Inferior parietal cortex (tissue), 1 donor: ENCODE results near the gene DMTF1.
"Not testable (repeated sequence)": the region's sequence is repeated elsewhere in the genome, so short reads cannot be mapped to it uniquely, and the experiment has no call there.

ENCODE experiments used
- DNase-seq: peaks from one replicate; pipeline ENCODE4 v3.0.0-alpha.2; 2016; ENCODE audit errors: extremely low spot score

The DMTF1 gene

DNA sequence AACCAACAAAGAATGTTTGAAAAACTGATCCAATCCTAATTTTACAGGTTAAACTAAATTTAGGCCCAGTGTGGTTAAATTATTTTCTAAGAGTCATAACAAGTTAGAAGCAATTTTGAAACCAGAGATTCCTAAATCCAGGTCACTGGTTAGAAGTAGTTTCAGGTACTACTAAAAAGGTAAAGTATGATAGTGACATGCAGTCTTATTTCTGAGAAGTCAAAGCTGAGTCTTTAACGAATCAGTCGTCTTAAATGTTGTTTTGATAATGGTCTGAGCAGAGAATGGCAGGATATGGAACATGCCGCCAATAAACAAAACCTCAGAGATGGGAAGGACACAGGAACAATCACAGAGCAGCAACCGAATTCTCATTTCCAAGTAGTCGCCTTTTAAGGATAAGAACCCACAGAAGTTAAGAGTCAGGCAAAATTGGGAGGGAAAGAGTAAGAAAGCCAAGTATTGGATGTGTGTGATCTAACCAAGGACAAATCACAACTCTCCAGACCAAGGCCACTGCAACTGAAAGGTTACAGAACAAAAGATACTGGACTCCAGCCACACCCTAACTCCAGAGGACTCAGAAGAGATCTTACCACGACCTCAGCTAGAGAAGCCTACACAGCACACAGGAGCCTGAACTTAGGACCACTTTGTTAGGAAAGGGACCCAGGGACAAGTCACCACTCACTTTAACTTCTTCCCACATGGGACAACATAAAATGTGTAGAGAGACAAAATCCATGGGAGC lies 47.6 kb downstream of the DMTF1 start:
- no peak for DNase-seq

DNA sequence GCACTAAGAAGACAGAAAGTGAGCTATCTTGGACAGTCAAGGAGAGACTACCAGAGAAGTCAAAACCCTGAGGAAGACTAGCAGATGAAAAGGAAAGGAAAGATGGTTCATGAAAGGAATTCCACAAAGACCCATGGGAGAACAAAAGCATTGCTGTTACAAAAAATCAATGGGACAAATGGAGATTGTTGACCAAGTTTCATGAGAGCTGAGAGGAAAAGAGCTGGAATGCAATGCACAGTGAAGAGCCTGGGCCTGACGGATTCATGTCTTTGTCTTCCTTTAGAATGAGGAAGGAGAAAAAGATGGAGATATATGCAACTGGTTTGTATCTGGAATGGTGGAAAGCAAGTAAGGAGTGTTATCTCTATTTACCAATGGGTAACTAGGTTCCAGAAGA lies 50.0 kb downstream of the DMTF1 start:
- DNase-seq: no peak

DNA sequence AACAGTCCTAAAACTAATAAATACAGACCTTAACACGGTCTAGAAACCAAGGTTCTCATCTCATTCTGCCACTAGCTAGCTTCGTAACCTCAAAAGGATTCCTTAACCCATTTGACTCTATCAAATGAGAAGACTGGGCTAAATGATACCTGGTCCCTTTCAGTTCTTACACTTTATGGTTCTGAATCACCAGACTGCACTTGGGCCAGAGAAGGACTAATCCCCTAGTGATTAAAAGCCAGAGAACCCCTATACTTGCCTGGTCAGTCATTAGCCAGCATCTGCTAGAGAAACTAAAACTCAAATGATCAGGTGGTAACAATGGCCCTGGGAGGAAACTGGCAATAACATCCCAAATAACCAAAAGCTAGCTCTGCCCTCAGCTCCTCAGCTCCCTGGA lies 50.5 kb downstream of the DMTF1 start:
- no peak for DNase-seq

DNA sequence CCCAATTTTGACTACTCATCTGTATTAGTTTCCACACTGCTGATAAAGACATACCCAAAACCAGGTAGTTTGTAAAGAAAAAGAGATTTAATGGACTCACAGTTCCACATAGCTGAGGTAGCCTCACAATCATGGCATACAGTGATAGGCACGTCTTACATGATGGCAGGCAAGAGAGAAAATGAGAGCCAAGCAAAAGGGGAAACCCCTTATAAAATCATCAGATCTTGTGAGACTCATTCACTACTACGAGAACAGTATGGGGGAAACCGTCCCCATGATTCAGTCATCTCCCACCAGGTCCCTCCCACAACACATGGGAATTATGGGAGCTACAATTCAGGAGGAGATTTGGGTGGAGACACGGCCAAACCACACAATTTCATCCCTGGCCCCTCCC lies 51.7 kb downstream of the DMTF1 start:
- DNase-seq: not testable (repeated sequence)

DNA sequence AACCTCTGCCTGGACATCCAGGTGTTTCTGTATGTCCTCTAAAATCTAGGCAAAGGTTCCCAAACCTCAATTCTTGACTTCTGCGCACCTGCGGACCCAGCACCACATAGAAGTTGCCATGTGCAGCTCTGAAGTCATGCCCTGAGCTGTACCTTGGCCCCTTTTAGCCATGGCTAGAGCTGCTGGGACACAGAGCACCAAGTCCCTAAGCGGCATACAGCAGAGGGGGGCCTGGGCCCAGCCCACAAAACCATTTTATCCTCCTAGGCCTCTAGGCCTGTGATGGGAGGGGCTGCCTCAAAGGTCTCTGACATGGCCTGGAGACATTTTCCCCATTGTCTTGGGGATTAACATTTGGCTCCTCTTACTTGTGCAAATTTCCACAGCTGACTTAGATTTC lies 52.7 kb downstream of the DMTF1 start:
- DNase-seq: no peak

DNA sequence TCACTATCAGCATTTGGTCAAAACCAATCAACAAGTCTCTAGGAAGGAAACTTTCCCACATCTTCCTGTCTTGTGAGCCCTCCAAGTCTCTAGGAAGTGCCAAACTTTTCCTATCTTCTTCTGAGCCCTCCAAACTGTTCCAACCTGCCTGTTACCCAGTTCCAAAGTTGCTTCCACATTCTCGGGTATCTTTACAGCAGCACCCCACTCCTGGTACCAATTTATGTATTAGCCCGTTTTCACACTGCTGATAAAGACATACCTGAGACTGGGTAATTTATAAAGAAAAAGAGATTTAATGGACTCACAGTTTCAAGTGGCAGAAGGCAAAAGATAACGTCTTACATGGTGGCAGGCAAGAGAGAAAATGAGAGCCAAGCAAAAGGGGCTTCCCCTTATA lies 53.4 kb downstream of the DMTF1 start:
- not testable (repeated sequence) for DNase-seq

DNA sequence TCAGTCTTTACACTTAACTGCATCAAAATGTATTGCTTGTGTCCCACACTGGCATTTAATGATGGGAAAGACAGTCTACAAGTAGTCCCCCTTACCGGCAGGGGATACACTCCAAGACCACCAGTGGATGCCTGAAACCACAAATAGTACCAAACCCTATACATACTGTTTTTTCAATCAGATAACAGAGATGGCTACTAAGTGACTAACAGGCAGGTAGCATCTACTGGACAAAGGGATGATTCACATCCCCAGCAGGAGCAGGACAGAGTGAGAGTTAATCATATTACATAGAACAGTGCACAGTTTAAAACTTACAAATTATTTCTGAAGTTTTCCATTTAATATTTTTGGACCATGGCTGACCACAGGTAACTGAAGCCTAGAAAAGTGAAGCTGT lies 54.1 kb downstream of the DMTF1 start:
- DNase-seq: no peak

DNA sequence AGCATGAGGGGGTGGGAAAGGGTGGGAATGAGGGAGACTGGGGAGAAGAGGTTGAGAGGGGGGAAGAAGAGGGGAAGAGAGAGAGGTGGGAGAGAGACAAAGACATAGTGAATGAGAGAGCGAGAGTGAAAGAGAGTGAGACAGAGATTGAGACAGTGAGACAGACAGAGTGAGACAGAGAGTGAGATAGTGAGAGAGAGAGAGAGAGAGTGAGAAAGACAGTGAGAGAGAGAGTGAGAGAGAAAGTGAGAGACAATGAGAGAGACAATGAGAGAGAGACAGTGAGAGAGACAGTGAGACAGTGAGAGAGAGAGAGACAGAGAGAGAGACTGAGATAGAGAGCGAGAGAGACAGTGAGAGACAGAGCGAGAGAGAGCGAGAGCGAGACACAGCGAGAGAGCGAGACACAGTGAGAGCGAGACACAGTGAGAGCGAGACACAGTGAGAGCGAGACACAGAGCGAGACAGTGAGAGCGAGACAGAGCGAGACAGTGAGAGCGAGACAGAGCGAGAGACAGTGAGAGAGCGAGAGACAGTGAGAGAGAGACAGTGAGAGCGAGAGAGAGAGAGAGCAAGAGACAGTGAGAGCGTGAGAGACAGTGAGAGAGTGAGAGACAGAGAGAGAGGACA lies 57.2 kb downstream of the DMTF1 start:
- no peak for DNase-seq

DNA sequence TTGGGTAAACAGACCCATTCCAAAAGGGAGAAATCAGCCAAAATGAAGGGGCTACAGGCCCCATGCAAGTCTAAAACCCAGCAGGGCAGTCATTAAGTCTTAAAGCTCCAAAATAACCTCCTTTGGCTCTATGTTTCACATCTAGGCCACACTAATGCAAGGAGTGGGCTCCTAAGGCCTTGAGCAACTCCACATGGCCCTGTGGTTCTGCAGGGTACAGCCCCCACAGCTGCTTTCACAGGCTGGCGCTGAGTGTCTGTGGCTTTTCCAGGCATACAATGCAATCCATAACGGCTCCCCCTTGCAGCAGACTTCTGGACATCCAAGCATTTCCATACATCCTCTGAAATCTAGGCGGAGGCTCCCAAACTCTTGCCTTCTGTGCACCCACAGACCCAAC lies 58.3 kb downstream of the DMTF1 start:
- DNase-seq: no peak

DNA sequence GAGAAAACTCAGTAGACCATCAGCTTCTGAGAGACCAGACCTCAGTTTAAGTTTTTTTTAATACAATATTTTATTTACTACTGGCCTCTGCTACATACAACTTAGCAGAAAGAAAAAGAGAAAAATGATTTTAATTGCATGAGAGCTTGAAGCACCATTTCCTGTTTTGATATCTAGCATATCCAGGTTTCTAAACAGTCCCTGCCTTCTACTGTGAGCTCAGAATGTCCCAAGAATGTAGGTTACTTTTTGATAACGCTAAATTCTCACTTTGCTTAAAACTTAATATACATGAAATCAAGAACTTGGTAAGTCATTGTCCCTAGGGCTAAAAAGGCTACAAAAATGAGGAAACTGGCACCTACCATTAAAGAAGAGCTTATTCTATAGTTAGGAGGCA lies 60.2 kb downstream of the DMTF1 start:
- no peak for DNase-seq

DNA sequence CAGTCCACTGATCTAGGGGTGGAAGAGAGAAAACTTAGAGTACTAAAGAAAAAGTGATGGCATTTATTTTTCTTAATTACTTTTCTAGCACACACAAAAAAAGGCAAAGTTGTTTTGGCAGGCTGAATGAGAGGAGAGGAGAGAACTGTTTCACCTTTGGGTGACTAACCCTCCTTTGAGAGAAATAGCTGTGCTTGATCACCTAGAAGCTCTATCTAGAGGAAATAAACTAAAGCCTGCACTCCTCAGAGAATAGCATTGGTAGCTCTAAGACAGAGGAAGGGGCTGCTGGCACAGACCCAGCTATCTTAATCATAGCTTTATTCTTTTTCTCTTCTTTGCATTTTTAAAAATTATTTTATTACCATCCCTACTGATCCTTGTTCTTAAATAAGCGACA lies 61.0 kb downstream of the DMTF1 start:
- no peak for DNase-seq

DNA sequence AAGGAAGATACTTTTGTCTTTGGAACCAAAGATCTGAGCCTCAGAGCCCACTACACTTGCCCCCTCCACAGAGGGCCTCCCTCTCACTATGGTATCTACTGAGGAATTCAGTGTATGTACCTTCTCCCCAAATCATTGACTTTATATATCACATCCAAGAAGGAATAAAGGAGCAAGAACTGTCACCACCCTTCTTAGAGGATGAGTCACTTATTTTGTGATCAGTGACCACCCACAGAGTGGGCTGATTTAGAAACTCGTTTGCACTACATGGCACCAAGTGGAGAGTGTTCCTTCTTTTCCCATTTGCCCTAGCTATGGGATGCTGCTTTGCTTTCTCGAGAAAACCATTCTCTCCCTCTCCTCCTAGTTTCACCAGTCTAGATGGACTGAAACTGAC lies 61.6 kb downstream of the DMTF1 start:
- no peak for DNase-seq

DNA sequence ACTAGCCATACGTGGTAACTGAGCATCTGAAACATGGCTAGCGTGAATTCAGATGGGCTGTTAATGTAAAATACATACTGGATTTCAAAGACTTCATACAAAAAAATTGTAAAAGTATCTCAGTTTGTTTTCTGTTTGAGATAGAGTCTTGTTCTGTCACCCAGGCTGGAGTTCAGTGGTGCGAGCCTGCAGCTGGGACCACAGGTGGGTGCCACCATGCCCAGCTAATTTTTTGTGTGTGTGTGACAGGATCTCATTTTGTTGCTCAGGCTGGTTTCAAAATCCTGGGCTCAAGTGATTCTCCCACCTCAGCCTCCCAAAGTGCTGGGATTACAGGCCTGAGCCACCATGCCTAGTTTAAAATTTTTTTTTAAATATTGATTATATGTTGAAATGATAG lies 62.8 kb downstream of the DMTF1 start:
- no peak for DNase-seq

DNA sequence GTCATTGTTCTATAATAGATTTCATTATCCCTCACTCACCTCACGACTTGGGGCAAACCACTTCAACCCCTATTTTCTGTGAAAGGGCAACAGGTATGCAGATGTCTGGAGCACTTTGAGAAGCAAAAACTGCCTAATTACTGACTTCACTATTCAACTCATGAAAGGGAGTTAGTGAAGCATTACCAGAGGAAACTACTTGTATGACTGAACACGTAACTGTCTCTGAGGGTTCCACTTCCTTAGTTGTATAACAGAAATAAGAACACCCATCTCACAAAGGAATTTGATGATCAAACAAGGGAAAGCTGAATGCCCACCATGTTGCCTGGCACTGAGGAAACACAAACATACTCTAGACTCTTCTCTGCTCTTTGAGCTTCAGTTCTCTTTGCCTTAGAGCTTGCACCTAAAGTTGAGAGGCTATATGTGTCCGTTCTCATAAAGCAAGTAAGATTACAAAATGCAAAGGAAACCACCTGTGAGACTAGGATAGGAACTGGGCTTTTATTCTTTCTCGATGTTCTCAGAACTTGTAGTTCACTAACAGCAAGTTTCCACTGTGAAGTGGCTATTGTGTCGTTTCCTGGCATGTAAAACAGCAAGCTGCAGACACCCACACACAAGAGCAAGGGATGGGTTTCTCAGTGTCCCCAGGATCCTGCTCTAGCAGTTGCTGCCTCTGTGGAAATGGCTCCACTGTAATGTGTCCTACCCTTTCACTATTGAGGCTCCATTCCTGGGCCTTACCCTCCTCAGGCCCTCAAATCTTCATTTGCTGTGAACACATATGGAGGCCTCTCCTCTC lies 64.7 kb downstream of the DMTF1 start:
- no peak for DNase-seq

DNA sequence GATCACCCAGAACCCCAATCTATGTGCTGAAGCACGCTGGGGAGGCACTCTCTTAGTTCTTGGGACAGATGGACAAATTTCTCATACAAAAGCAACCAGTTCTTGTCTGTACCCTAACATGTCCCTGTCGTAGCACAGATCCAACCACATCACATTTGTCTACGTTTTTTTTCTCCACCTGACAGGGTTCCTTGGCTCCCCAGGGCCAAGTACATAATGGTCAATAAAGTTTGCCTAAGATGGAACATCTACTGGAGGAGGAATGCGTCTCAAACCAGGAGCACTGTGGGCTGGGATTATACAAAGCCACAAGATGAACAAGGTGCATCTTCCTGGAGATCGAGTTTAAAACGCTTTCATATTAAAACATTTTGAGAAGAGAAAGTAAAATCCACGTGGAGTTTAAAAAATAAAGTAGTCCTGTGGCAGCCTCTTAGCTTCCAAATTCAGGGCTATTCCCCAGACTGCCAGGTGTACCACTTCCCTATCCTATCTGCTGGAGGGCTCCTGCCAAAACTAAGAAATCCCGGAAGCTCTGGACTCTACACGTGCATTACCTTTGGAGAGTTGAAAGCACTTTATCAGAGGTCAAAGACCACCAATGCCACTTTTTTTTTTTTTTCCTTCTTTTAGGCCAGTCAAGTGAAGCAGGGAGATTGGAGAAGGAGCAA lies 65.9 kb downstream of the DMTF1 start:
- DNase-seq: no peak

DNA sequence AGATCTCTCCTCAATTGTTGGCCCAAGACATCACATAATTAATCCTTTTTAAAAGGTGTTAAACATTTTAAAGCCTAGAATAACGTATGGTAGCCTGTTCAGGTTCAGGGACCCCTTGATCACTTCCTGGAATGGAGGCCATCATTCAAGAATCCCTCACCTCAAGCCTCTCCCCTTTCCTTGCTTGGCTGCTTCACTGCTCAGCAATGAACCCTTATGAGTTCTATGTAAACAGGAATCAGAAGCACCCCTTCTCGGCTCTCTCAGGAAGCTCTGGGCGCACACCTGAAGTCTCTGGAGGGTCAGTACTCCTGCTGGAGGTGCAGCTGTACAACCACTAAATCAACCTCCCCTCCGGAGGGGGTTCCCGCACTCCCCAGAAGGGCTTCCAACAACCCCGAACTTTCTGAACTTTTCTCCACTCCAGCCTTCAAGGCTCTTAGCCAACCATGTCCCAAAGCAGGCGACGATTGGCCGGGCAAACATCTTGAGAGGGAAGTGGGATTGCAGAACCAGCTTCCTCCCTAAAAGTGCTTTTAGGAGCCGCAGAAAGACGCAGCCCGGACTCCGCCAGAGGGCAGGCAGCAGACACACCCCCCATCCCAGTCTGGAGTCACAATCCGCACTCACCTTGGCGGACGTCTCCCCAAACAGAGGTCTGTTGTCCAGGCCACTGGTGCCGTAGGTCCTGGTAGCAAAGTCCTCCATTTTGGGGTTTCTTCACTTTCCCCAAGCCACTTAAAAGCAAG lies 66.7 kb downstream of the DMTF1 start:
- no peak for DNase-seq

DNA sequence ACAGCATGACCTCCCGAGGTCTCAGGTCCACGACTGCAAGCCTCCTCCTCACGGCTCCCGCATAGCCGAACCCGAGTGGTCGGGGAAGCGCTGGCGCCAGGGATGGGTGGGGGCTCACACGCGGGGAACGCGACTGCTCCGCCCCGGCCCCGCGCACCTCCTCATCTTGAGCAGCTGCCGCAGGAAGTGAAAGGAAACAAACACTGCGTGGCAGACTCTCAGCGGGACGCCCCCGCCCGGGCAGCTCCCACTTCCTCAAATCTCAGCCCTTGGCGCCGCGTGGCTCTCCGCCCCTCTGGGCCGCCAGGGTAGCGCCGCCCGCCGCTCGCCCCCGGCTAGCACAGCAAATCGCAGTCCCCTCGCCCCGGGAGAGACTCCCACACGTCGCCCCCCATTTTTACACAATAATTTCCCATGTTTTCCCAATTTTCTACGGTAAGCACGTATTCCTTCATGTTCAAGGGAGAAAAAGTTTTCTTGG lies 67.3 kb downstream of the DMTF1 start, which contains the start of gene TMEM243:
TSS of gene TMEM243 (minus strand) at position 188 of the 481 bp plus-strand sequence. CDS start 229 bp downstream, outside the sequence.
- no peak for DNase-seq

DNA sequence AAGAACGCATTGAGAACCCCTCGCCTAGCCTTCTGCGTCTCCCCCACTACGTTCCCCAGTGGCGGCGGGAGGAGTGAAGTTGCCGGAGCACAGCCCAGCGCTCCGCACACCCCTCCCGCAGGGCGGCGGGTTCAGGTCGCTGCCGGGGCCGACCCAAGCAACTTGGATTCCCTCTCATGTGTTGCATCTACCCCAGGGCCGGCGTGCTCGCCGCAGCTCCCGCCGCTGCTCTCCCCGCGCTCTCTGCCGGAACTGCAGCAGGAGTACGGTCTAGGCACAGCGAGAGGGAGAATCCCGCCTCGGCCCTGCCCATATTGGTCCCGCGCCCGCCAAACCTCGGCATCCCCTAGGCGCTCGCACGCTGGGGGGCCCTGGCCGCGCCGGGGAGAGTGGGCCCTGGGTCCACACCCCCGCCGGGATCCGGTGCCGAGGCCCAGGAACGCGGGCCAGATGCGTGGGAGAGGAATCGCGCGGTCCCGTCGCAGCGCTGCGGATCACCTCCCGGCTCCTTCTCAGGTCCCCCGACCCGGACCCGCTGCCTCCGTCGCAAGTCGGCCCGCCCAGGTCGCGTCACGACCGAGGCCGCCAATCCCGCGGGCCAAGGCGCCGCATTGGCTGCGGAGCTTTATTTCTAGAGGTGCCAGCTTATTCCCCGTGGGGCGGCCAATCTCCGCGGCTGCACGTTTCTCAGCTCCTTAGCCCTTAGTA lies 67.9 kb downstream of the DMTF1 start:
- DNase-seq: peak; percentile 69

DNA sequence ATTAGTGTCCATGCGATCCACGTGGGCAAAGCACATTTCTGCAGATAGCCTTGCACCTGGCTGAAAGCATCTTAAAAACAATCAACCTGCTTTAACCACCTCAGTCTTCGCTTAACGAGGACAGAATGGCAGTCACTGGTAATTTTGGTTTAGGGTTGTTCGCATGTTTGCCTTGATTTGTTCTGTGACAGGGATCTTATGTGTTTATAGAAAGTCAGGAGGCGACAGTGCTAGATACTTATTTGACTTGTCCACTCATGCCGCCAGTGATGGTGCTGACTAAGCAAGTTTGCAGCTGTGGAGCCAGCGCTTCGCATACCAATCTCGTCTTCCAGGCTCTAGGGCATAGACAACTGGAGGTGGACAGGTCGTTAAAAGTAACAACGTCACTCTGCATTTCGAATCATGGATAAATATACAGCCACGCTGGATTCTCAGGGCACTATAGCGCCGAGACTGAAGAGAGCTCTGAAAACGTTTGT lies 68.5 kb downstream of the DMTF1 start:
- peak; percentile 57 for DNase-seq

DNA sequence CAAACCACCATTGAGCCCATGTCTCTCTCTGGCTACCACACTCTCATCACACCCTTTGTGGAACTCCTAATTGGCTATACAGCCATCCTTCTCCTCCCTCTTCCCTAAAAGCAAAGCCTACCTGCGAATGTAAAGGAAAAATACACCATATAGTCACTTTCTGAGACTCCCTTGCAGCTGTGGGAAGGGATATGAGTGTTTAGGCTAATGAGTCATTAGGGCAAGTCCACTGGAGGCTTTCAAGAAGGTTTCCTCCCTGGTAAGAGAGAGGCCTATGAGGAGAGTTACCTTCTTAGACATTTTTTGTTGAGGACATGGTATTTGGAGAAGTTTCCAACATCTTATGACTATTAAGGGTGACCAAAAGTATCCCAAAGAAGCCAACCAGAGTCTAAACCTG lies 71.4 kb downstream of the DMTF1 start:
- DNase-seq: no peak
